ENCODE results near the gene ATF5. TPM values are rescaled to one million over a fixed set of nuclear protein-coding genes. Genes with fewer than 3 reads are reported as not detected.

The ATF5 gene
- total RNA-seq, 1 donor from 2014 or later, result 18.1 TPM

GRCh38 chr19:49891393-49891792, 37.6 kb upstream of the ATF5 start:
- no peak for TF ChIP-seq CTCF (conservative IDR thresholded peaks at IDR 0.05)
- H3K27ac Mint-ChIP-seq, result peak overlapping the region; percentile 31
- H3K9me3 Mint-ChIP-seq, result no peaks in the 10 kb centered on the region
- H3K36me3 Mint-ChIP-seq, result peaks cover 1% of the 10 kb centered on the region
- no peak for DNase-seq (ENCODE audit: extremely low spot score, unreplicated experiment)
- peaks cover 15% of the 10 kb centered on the region for H3K27me3 Mint-ChIP-seq
- H3K4me3 Mint-ChIP-seq, result no peak overlapping the region
- H3K4me1 Mint-ChIP-seq (ENCODE audit: unreplicated experiment), result peaks cover 10% of the 10 kb centered on the region

- Mint-ChIP-seq H3K27ac (peak overlapping the region; percentile 34), H3K9me3 (no peaks in the 10 kb centered on the region), H3K4me1 (ENCODE audit: unreplicated experiment) (peaks cover 21% of the 10 kb centered on the region), H3K27me3 (peaks cover 15% of the 10 kb centered on the region), H3K36me3 (no peaks in the 10 kb centered on the region), H3K4me3 (peak overlapping the region; percentile 12)
- TF ChIP-seq CTCF (conservative IDR thresholded peaks at IDR 0.05), result no peak
- no peak for DNase-seq (ENCODE audit: extremely low spot score, unreplicated experiment)
Measured at GRCh38 chr19:49892716-49893115, 36.3 kb upstream of the ATF5 start.

- no peaks in the 10 kb centered on the region for H3K9me3 Mint-ChIP-seq
- H3K27me3 Mint-ChIP-seq, result peaks cover 15% of the 10 kb centered on the region
- no peak for DNase-seq (ENCODE audit: extremely low spot score, unreplicated experiment)
- no peak overlapping the region for H3K4me3 Mint-ChIP-seq
- TF ChIP-seq CTCF (conservative IDR thresholded peaks at IDR 0.05), result no peak
- H3K4me1 Mint-ChIP-seq (ENCODE audit: unreplicated experiment), result peaks cover 24% of the 10 kb centered on the region
- H3K27ac Mint-ChIP-seq, result no peak overlapping the region
- H3K36me3 Mint-ChIP-seq, result no peaks in the 10 kb centered on the region
Measured at GRCh38 chr19:49894011-49894664, 34.9 kb upstream of the ATF5 start.

GRCh38 chr19:49894879-49895565, 34.0 kb upstream of the ATF5 start:
- no peak for DNase-seq (ENCODE audit: extremely low spot score, unreplicated experiment)
- Mint-ChIP-seq H3K4me3 (no peak overlapping the region), H3K27me3 (peaks cover 15% of the 10 kb centered on the region), H3K9me3 (no peaks in the 10 kb centered on the region), H3K36me3 (no peaks in the 10 kb centered on the region), H3K27ac (no peak overlapping the region), H3K4me1 (ENCODE audit: unreplicated experiment) (peaks cover 24% of the 10 kb centered on the region)
- TF ChIP-seq CTCF (conservative IDR thresholded peaks at IDR 0.05), result no peak

GRCh38 chr19:49895566-49896297, 33.3 kb upstream of the ATF5 start:
- Mint-ChIP-seq H3K4me1 (ENCODE audit: unreplicated experiment) (peaks cover 24% of the 10 kb centered on the region), H3K27me3 (peaks cover 15% of the 10 kb centered on the region), H3K27ac (no peak overlapping the region)

More at GRCh38 chr19:49895566-49896297, 33.3 kb upstream of the ATF5 start:
- Mint-ChIP-seq H3K9me3 (no peaks in the 10 kb centered on the region), H3K4me3 (no peak overlapping the region), H3K36me3 (no peaks in the 10 kb centered on the region)
- no peak for DNase-seq (ENCODE audit: extremely low spot score, unreplicated experiment)
- no peak for TF ChIP-seq CTCF (conservative IDR thresholded peaks at IDR 0.05)

Measured in type B pancreatic cell (in vitro differentiated cells).